ENCODE data around the gene PRPF39. TPM values are rescaled to one million over a fixed set of nuclear protein-coding genes. Genes with fewer than 3 reads are reported as not detected.

The PRPF39 gene
- total RNA-seq, 1 donor from 2014 or later, result 44.5 TPM

DNA sequence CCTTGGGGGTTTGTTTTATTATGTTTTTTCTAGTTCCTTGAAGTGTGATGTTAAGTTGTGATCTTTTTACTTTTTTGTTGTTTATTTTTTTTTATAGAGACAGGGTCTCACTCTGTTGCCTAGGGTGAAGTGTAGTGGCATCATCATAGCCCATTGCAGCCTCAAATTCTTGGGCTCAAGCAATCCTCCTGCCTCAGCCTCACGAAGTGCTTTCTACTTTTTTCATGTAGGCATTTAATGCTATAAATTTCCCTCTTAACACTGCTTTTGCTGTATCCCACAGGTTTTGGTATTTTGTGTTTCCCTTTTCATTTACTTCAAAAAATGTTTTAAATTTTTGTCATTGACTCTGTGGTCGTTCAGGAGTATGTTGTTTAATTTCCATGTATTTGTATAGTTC, 26.6 kb upstream of the PRPF39 start:
- Mint-ChIP-seq H3K27ac (ENCODE audit: unreplicated experiment) (no peak overlapping the region), H3K27me3 (ENCODE audit: unreplicated experiment) (no peaks in the 10 kb centered on the region), H3K9me3 (ENCODE audit: unreplicated experiment) (peaks cover 27% of the 10 kb centered on the region), H3K4me3 (ENCODE audit: unreplicated experiment) (no peak overlapping the region), H3K4me1 (ENCODE audit: unreplicated experiment) (no peaks in the 10 kb centered on the region), H3K36me3 (ENCODE audit: unreplicated experiment) (peaks cover 37% of the 10 kb centered on the region)
- no peak for DNase-seq (ENCODE audit: extremely low spot score, unreplicated experiment)
- no peak for TF ChIP-seq CTCF (IDR thresholded peaks at IDR 0.05)

- Mint-ChIP-seq H3K27me3 (ENCODE audit: unreplicated experiment) (no peaks in the 10 kb centered on the region), H3K4me3 (ENCODE audit: unreplicated experiment) (no peak overlapping the region), H3K27ac (ENCODE audit: unreplicated experiment) (no peak overlapping the region), H3K9me3 (ENCODE audit: unreplicated experiment) (peaks cover 27% of the 10 kb centered on the region), H3K36me3 (ENCODE audit: unreplicated experiment) (peaks cover 36% of the 10 kb centered on the region), H3K4me1 (ENCODE audit: unreplicated experiment) (peaks cover 2% of the 10 kb centered on the region)
- no peak for DNase-seq (ENCODE audit: extremely low spot score, unreplicated experiment)
- no peak for TF ChIP-seq CTCF (IDR thresholded peaks at IDR 0.05)
Measured at GRCh38 chr14:45057881-45058364, 26.0 kb upstream of the PRPF39 start.

- peaks cover 26% of the 10 kb centered on the region for H3K9me3 Mint-ChIP-seq (ENCODE audit: unreplicated experiment)
- no peak overlapping the region for H3K27ac Mint-ChIP-seq (ENCODE audit: unreplicated experiment)
- no peak for TF ChIP-seq CTCF (IDR thresholded peaks at IDR 0.05)
- H3K4me3 Mint-ChIP-seq (ENCODE audit: unreplicated experiment), result no peak overlapping the region
- H3K27me3 Mint-ChIP-seq (ENCODE audit: unreplicated experiment), result no peaks in the 10 kb centered on the region
- H3K36me3 Mint-ChIP-seq (ENCODE audit: unreplicated experiment), result peaks cover 29% of the 10 kb centered on the region
- no peak for DNase-seq (ENCODE audit: extremely low spot score, unreplicated experiment)
- peaks cover 3% of the 10 kb centered on the region for H3K4me1 Mint-ChIP-seq (ENCODE audit: unreplicated experiment)
Measured at GRCh38 chr14:45060551-45060950, 23.4 kb upstream of the PRPF39 start.

DNA sequence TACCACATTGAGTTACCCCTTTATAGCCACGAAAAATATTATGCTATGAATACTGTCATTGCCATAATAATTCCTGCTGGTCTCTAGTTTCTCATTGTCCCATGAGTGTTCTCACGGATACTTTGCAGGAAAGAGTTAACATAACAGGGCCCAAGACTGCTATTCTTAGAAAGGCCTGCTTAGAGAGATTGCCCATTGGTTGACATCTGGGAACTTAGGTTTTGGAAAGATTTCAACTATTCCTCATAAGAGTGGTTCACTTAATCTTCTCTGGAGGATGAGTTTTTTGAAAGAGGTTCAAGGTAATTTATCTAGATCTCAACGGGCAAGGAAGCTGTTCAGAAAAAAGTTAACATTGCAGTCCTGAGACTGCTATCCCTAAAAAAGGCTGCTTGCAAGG, 18.4 kb upstream of the PRPF39 start:
- Mint-ChIP-seq H3K4me1 (ENCODE audit: unreplicated experiment) (peaks cover 3% of the 10 kb centered on the region), H3K27me3 (ENCODE audit: unreplicated experiment) (no peaks in the 10 kb centered on the region), H3K27ac (ENCODE audit: unreplicated experiment) (no peak overlapping the region), H3K9me3 (ENCODE audit: unreplicated experiment) (peaks cover 5% of the 10 kb centered on the region), H3K36me3 (ENCODE audit: unreplicated experiment) (peaks cover 17% of the 10 kb centered on the region), H3K4me3 (ENCODE audit: unreplicated experiment) (no peak overlapping the region)
- no peak for TF ChIP-seq CTCF (IDR thresholded peaks at IDR 0.05)
- DNase-seq (ENCODE audit: extremely low spot score, unreplicated experiment), result no peak

GRCh38 chr14:45065956-45066355, 18.0 kb upstream of the PRPF39 start:
- no peak for TF ChIP-seq CTCF (IDR thresholded peaks at IDR 0.05)
- Mint-ChIP-seq H3K36me3 (ENCODE audit: unreplicated experiment) (peaks cover 17% of the 10 kb centered on the region), H3K27me3 (ENCODE audit: unreplicated experiment) (no peaks in the 10 kb centered on the region), H3K9me3 (ENCODE audit: unreplicated experiment) (peaks cover 5% of the 10 kb centered on the region), H3K4me3 (ENCODE audit: unreplicated experiment) (no peak overlapping the region), H3K27ac (ENCODE audit: unreplicated experiment) (no peak overlapping the region), H3K4me1 (ENCODE audit: unreplicated experiment) (peaks cover 3% of the 10 kb centered on the region)
- no peak for DNase-seq (ENCODE audit: extremely low spot score, unreplicated experiment)

Measured in osteocyte (in vitro differentiated cells).